NOMO-1 treated with DMSO at 0.1 percent for 48 hours (cell line): Measurements from ENCODE around the gene SPI1.

Experiments used
- DNase-seq: peaks from one replicate; lab custom pipeline; 2025; ENCODE audit not compliant: unreplicated experiment; lab: John Stamatoyannopoulos, UW

SPI1 gene

DNA sequence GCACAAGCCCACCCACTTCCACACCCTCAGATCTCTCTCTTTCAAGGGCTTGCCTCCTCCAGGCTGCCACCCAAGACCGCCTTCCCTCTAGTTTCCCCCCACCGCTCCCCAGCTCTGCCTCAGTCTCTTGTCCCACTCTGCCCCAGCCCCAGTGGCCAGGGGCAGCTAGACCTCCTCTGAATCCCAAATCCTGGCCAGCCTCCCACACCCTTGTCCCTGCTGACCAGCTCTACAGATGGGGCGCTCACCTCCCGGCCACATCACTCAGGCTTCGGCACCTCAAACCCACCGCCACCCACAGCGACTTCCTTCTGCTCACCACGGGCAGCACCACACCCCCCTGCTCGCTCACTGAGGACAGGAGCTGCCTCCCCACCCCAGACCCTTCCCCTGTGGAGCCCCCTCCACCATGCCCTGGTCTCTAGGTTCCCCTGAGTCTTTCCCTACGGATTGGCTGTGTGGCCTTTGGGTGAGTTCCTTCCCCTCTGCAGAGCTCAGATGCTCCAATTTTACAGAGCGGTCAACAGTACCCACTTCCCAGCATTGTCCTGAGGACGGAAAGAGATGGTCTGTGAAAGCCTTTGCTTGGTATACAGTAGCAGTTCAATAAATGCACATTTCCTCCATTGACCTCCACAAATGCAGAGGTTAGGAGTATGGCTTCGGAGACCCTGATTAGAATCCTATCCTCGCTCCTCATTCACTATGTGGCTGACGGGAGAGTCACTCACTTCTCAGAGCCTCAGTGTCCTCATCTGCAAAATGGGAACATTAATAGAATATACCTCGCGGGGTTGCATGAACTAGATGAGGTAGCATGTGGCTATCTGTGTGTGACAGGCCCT, 11.5 kb upstream of the SPI1 start:
- no peak for DNase-seq

GRCh38 chr11:47388697-47389576, 10.6 kb upstream of the SPI1 start:
- DNase-seq: no peak

- peak; percentile 78 for DNase-seq
These were observed 9.8 kb upstream of the SPI1 start for GRCh38 chr11:47387944-47388696.

- DNase-seq: no peak
These were observed 6.2 kb upstream of the SPI1 start for GRCh38 chr11:47384498-47384897.

- DNase-seq: no peak
These were observed 4.7 kb upstream of the SPI1 start for GRCh38 chr11:47383071-47383470.

- DNase-seq: no peak
These were observed 1.7 kb upstream of the SPI1 start for GRCh38 chr11:47380078-47380477.

DNA sequence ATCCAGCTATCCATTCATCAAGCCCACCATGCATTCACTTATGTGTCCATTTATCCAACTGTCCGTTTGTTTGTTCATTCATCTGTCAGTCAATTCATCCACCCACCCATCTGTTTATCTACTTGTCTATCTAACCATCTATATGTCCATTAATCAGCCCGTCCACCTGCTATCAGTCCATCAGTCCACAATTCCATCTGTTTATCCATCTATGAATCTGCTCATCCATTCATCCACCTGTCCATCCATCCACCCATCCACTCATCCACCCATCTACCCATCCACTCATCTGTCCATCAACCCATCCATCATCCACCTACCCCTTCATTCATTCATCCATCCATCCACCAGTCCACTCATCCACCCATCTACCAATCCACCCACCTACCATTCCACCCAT, 970 bp upstream of the SPI1 start:
- no peak for DNase-seq

- DNase-seq: no peak
These were observed 456 bp upstream of the SPI1 start for GRCh38 chr11:47378836-47379170.

GRCh38 chr11:47377571-47378009, 757 bp downstream of the SPI1 start:
- no peak for DNase-seq

- DNase-seq: peak; percentile 56
These were observed 1.6 kb downstream of the SPI1 start for GRCh38 chr11:47376525-47377371.

DNA sequence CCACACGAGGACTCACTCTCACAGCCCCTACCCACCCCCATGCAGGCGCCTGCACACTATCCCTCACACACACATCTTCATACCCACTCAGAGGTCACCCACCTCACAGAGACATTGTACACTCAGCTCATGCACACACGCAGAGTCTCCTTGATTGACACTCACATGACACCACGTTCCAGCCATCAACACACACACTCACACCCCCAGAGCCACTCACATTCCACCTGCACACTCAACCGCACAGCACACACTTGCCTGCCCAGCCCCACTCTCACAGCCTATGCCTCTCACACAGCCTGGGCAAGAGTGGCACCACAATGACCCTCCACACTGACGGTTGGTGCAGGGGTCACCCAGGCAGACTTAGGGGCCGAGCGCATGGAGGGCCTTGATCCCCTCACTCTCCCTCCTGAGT, 2.2 kb downstream of the SPI1 start:
- DNase-seq: no peak

- DNase-seq: no peak
These were observed 2.7 kb downstream of the SPI1 start for GRCh38 chr11:47375546-47376085.

GRCh38 chr11:47375020-47375419, 3.3 kb downstream of the SPI1 start:
- no peak for DNase-seq

GRCh38 chr11:47374720-47375019, 3.7 kb downstream of the SPI1 start:
- DNase-seq: no peak

DNA sequence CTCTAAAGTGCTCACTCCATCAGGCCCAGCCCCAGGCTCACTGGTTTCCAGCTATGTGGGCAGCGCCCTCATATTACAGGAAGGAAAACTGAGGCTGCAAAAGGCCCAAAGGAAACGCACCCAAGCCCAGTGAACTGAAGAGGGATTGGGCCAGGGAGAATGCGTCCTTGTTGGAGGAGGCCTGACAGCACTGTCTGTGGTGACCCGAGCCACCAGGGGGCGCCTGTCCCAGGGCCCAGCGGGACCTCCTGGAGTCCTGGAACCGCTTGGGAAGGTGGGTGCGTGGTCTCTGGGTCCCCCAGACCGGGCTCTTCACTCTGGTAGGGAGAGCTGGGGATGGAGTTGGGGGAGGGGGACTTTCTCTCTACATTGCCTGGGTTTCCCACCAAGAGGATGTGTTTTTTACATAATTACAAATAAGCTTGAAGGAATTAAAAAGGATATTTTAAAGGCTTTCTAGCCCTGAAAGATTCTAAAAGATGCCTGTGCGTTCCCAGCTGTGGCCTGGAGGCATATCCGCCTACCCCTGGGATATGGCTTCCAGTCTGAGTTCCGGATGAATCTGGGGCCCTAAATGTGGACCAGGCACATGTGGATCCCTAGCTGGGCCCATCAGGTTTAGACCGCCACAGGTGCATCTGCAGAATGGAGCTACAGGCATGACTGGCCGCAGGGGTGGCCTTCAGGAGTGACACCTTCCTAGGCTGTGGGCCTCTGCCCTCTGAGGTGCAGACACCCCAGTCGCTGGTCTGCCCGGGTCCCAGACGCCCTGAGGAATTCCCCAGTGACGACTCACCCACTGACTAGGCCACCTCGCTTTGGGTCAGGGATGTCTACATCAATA, 4.2 kb downstream of the SPI1 start:
- DNase-seq: peak; percentile 20

DNA sequence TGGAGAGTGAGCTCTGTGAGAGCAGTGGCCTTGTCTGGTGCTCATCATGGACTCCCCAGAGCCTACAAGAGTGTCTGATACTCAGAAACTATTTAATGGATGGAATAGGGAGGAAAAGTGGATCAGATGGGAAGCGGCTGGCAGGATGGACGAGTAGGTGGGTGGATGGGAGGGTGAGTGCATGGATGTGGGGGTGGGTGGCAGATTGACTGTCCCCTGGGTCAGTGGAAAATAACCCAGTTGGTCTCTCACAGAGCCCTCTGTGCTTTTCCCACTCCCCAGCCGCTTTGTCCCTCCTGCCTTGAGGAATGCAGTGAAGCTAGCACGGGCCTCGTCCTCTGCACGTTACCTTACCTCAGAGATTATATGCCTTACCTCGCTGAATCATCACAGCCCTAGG, 5.9 kb downstream of the SPI1 start:
- no peak for DNase-seq

DNA sequence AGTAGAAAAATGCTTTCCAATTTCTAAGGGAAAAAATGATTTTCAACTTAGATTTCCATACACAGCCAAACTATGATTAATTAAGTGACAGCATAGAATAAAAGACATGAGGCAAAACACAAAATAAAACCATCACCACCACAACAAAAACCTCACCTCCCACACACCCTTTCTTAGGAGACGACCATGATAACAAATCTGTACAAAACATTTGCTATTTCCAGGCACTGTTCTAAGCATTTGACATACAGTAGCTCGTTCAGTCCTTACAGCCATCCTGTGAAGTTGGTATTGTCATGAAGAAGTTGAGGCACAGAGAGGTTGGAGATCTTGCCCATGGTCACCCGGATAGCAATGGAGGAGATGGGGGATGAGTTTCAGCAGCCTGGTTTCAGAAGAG, 8.7 kb downstream of the SPI1 start:
- DNase-seq: no peak

GRCh38 chr11:47366020-47366490, 12.3 kb downstream of the SPI1 start:
- no peak for DNase-seq

GRCh38 chr11:47361419-47361818, 16.9 kb downstream of the SPI1 start:
- DNase-seq: no peak
